ENCODE results near the gene CIRBP.
"Not testable (repeated sequence)": the region's sequence is repeated elsewhere in the genome, so short reads cannot be mapped to it uniquely, and the experiment has no call there.

CIRBP gene

GRCh38 chr19:1296575-1297271, 27.6 kb downstream of the CIRBP start:
- TF ChIP-seq CTCF (IDR thresholded peaks at IDR 0.05; ENCODE audit: low read depth, low read length), result no peak
- no peak for DNase-seq (ENCODE audit: extremely low read depth, low read depth)

- TF ChIP-seq CTCF (IDR thresholded peaks at IDR 0.05; ENCODE audit: low read depth, low read length), result no peak
- DNase-seq (ENCODE audit: extremely low read depth, low read depth), result no peak
These were observed 29.1 kb downstream of the CIRBP start for GRCh38 chr19:1298235-1298634.

- DNase-seq (ENCODE audit: extremely low read depth, low read depth), result no peak
- no peak for TF ChIP-seq CTCF (IDR thresholded peaks at IDR 0.05; ENCODE audit: low read depth, low read length)
These were observed 30.7 kb downstream of the CIRBP start for GRCh38 chr19:1299801-1300200.

GRCh38 chr19:1300744-1301490, 31.8 kb downstream of the CIRBP start:
- DNase-seq (ENCODE audit: extremely low read depth, low read depth), result no peak
- no peak for TF ChIP-seq CTCF (IDR thresholded peaks at IDR 0.05; ENCODE audit: low read depth, low read length)

- no peak for TF ChIP-seq CTCF (IDR thresholded peaks at IDR 0.05; ENCODE audit: low read depth, low read length)
- no peak for DNase-seq (ENCODE audit: extremely low read depth, low read depth)
These were observed 33.6 kb downstream of the CIRBP start for GRCh38 chr19:1302533-1303239.

GRCh38 chr19:1304197-1304924, 35.2 kb downstream of the CIRBP start:
- TF ChIP-seq CTCF (IDR thresholded peaks at IDR 0.05; ENCODE audit: low read depth, low read length), result no peak

GRCh38 chr19:1305354-1305753, 36.2 kb downstream of the CIRBP start:
- not testable (repeated sequence) for DNase-seq (ENCODE audit: extremely low read depth, low read depth)

More at GRCh38 chr19:1304197-1304924, 35.2 kb downstream of the CIRBP start:
- no peak for DNase-seq (ENCODE audit: extremely low read depth, low read depth)
